ENCODE measurements around the gene CD2AP. TPM values are rescaled to one million over a fixed set of nuclear protein-coding genes. Genes with fewer than 3 reads are reported as not detected.
"Not testable (repeated sequence)": the region's sequence is repeated elsewhere in the genome, so short reads cannot be mapped to it uniquely, and the experiment has no call there.

CD2AP gene
- total RNA-seq, 1 experiment from 2014 or later, result 43.8 TPM

DNA sequence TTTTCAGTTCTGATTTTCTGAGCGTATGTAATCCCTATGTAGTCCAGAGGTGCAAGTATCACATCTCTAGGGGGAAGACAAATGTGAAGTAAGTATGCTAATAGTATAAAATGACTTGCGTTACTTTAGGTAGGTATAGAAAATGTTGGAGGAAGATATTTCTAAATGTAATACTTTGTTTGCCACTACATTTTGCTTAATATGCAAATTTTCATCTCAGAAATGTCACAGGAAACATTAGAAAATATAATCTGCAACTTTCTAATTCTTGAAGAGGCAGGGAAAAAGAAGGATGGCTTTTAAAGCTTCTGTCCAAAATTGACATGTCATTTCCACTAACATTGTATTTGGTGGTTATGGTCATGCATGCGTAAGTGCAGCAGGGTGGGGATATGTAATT lies 85.6 kb downstream of the CD2AP start (continued):
- TF ChIP-seq POLR2AphosphoS5 (IDR thresholded peaks at IDR 0.05; ENCODE audit: low read depth, low read length), result no peak
- no peak for TF ChIP-seq CEBPB (IDR thresholded peaks at IDR 0.05; ENCODE audit: low read depth)
- TF ChIP-seq, protein P1, sequence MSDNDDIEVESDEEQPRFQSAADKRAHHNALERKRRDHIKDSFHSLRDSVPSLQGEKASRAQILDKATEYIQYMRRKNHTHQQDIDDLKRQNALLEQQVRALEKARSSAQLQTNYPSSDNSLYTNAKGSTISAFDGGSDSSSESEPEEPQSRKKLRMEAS (IDR thresholded peaks at IDR 0.05), result no peak
- TF ChIP-seq RAD21 (IDR thresholded peaks at IDR 0.05; ENCODE audit: low read depth), result no peak
- no peak for TF ChIP-seq EGR1 (IDR thresholded peaks at IDR 0.05; ENCODE audit: low read depth)
- TF ChIP-seq JUND (IDR thresholded peaks at IDR 0.05), result no peak

DNA sequence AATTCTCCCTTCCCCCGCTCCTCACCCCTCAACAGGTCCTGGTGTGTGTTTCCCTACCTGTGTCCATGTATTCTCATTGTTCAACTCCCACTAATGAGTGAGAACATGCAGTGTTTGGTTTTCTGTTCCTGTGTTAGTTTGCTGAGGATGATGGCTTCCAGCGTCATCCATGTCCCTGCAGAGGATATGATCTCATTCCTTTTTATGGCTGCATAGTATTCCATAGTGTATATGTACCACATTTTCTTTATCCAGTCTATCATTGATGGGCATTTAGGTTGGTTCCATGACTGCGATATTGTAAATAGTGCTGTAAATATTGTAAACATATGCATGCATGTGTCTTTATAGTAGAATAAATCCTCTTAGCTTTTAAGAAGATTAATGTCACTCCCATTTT lies 89.0 kb downstream of the CD2AP start:
- H3K79me2 ChIP-seq (ENCODE audit: insufficient read depth, low read length), result peaks cover 56% of the 10 kb centered on the region
- H4K20me1 ChIP-seq (ENCODE audit: insufficient read depth); BruUV-seq (replicated peaks); H3K9me3 ChIP-seq (ENCODE audit: control insufficient read depth in 1 of 2, insufficient read depth in 1 of 2, low read depth in 1 of 2, low read length in 2 of 2); DNase-seq (ENCODE audit: low read depth, low spot score); H3K4me1 ChIP-seq (ENCODE audit: control insufficient read depth in 1 of 2, insufficient read depth in 2 of 2, low read length in 2 of 2); ATAC-seq; H2AFZ ChIP-seq (ENCODE audit: low read depth, low read length, poor library complexity, severe bottlenecking); H3K4me3 ChIP-seq (replicated peaks in 1 of 2; ENCODE audit: low read depth in 1 of 2, low read length in 2 of 2); H3K36me3 ChIP-seq (ENCODE audit: control insufficient read depth in 1 of 2, insufficient read depth in 2 of 2, low read length in 2 of 2); H3K9ac ChIP-seq (ENCODE audit: low read length); POLR2A ChIA-PET; RAD21 ChIA-PET (ENCODE audit: low non-redundant PET in 1 of 2, low total read pairs in 2 of 2, uncharacterized antibody in 2 of 2, unreplicated experiment in 2 of 2); H3K4me2 ChIP-seq (ENCODE audit: low read length); intact Hi-C loops (cut with micrococcal nuclease); H3K27me3 ChIP-seq (ENCODE audit: insufficient read depth, low read length); CTCF ChIA-PET; H3K9me2 ChIP-seq (ENCODE audit: insufficient read depth); H3K27ac ChIP-seq (ENCODE audit: low read depth, low read length): not testable (repeated sequence)

DNA sequence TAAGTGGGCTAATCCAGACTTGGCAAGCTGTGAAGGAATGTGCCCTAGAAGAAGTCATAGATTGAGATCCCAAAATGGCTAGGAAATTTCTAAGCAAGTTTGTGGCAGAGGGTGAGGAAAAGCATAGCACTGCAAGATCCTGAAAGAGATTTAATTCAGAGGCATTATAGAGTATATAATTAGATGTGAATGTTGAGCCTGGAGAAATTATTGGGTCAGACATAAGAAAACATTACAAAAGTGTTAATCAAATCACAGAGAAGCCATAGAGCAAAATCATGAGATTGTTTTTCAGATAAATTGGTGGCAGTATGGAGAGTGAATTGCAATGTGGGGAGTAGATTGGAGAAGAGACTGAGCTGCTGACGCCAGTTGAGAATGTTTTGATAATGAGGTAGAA lies 90.0 kb downstream of the CD2AP start:
- ChIA-PET POLR2A (no interaction called here), RAD21 (ENCODE audit: low non-redundant PET in 1 of 2, low total read pairs in 2 of 2, uncharacterized antibody in 2 of 2, unreplicated experiment in 2 of 2) (no interaction called here), CTCF (no interaction called here)
- Histone ChIP-seq H2AFZ (ENCODE audit: low read depth, low read length, poor library complexity, severe bottlenecking) (no peak overlapping the region), H3K4me2 (ENCODE audit: low read length) (no peak overlapping the region), H3K9ac (ENCODE audit: low read length) (no peak overlapping the region), H3K9me3 (ENCODE audit: control insufficient read depth in 1 of 2, insufficient read depth in 1 of 2, low read depth in 1 of 2, low read length in 2 of 2) (no peaks in the 10 kb centered on the region), H3K27ac (ENCODE audit: low read depth, low read length) (no peak overlapping the region), H3K27me3 (ENCODE audit: insufficient read depth, low read length) (no peaks in the 10 kb centered on the region), H3K4me1 (ENCODE audit: control insufficient read depth in 1 of 2, insufficient read depth in 2 of 2, low read length in 2 of 2) (no peaks in the 10 kb centered on the region), H3K36me3 (ENCODE audit: control insufficient read depth in 1 of 2, insufficient read depth in 2 of 2, low read length in 2 of 2) (no peaks in the 10 kb centered on the region), H3K79me2 (ENCODE audit: insufficient read depth, low read length) (peaks cover 61% of the 10 kb centered on the region), H4K20me1 (ENCODE audit: insufficient read depth) (0 out of 2 replicates have a peak, but pooled peaks cover 3% of the 10 kb centered on the region), H3K4me3 (replicated peaks in 1 of 2; ENCODE audit: low read depth in 1 of 2, low read length in 2 of 2) (no peak overlapping the region), H3K9me2 (ENCODE audit: insufficient read depth) (no peaks in the 10 kb centered on the region)
- intact Hi-C loops (cut with micrococcal nuclease), result no loop called here
- no peak for ATAC-seq
- TF ChIP-seq POLR2A (IDR thresholded peaks at IDR 0.05; ENCODE audit: borderline replicate concordance, extremely low read depth, insufficient read depth, insufficient read length) (no peak), RAD21 (IDR thresholded peaks at IDR 0.05; ENCODE audit: low read depth) (no peak), ZNF274 (IDR thresholded peaks at IDR 0.05; ENCODE audit: low read depth, low read length) (no peak), SRF (IDR thresholded peaks at IDR 0.05; ENCODE audit: low read depth) (no peak), YY1 (IDR thresholded peaks at IDR 0.05; ENCODE audit: extremely low read depth, insufficient replicate concordance, low read depth, low read length) (no peak), EGR1 (IDR thresholded peaks at IDR 0.05; ENCODE audit: low read depth) (no peak), EZH2 (IDR thresholded peaks at IDR 0.05) (no peak)
- TF ChIP-seq, protein P1 (IDR thresholded peaks at IDR 0.05), result no peak
- TF ChIP-seq, protein P2, sequence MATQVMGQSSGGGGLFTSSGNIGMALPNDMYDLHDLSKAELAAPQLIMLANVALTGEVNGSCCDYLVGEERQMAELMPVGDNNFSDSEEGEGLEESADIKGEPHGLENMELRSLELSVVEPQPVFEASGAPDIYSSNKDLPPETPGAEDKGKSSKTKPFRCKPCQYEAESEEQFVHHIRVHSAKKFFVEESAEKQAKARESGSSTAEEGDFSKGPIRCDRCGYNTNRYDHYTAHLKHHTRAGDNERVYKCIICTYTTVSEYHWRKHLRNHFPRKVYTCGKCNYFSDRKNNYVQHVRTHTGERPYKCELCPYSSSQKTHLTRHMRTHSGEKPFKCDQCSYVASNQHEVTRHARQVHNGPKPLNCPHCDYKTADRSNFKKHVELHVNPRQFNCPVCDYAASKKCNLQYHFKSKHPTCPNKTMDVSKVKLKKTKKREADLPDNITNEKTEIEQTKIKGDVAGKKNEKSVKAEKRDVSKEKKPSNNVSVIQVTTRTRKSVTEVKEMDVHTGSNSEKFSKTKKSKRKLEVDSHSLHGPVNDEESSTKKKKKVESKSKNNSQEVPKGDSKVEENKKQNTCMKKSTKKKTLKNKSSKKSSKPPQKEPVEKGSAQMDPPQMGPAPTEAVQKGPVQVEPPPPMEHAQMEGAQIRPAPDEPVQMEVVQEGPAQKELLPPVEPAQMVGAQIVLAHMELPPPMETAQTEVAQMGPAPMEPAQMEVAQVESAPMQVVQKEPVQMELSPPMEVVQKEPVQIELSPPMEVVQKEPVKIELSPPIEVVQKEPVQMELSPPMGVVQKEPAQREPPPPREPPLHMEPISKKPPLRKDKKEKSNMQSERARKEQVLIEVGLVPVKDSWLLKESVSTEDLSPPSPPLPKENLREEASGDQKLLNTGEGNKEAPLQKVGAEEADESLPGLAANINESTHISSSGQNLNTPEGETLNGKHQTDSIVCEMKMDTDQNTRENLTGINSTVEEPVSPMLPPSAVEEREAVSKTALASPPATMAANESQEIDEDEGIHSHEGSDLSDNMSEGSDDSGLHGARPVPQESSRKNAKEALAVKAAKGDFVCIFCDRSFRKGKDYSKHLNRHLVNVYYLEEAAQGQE (IDR thresholded peaks at IDR 0.05; ENCODE audit: low read depth), result no peak
- TF ChIP-seq, protein P3, sequence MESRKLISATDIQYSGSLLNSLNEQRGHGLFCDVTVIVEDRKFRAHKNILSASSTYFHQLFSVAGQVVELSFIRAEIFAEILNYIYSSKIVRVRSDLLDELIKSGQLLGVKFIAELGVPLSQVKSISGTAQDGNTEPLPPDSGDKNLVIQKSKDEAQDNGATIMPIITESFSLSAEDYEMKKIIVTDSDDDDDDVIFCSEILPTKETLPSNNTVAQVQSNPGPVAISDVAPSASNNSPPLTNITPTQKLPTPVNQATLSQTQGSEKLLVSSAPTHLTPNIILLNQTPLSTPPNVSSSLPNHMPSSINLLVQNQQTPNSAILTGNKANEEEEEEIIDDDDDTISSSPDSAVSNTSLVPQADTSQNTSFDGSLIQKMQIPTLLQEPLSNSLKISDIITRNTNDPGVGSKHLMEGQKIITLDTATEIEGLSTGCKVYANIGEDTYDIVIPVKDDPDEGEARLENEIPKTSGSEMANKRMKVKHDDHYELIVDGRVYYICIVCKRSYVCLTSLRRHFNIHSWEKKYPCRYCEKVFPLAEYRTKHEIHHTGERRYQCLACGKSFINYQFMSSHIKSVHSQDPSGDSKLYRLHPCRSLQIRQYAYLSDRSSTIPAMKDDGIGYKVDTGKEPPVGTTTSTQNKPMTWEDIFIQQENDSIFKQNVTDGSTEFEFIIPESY (IDR thresholded peaks at IDR 0.05; ENCODE audit: extremely low read depth, insufficient replicate concordance, low read length), result no peak
- DNase-seq (ENCODE audit: low read depth, low spot score), result no peak
- no TSS peak for BruUV-seq (replicated peaks)
